Measurements from ENCODE around the gene LAMB4.

Gene LAMB4

GRCh38 chr7:108094346-108094745, 35.8 kb downstream of the LAMB4 start:
- no peak for DNase-seq (ENCODE audit: low read depth)
- no peak for TF ChIP-seq CTCF (IDR thresholded peaks at IDR 0.05; ENCODE audit: low read depth, low read length, missing control alignments)
- H3K4me3 ChIP-seq (ENCODE audit: low read depth, low read length) = no peak overlapping the region

- no peak for DNase-seq (ENCODE audit: low read depth)
- H3K4me3 ChIP-seq (ENCODE audit: low read depth, low read length) = no peak overlapping the region
- no peak for TF ChIP-seq CTCF (IDR thresholded peaks at IDR 0.05; ENCODE audit: low read depth, low read length, missing control alignments)
These were observed 36.3 kb downstream of the LAMB4 start for GRCh38 chr7:108093851-108094331.

GRCh38 chr7:108093341-108093740, 36.8 kb downstream of the LAMB4 start:
- no peak for TF ChIP-seq CTCF (IDR thresholded peaks at IDR 0.05; ENCODE audit: low read depth, low read length, missing control alignments)
- DNase-seq (ENCODE audit: low read depth) = no peak
- no peak overlapping the region for H3K4me3 ChIP-seq (ENCODE audit: low read depth, low read length)

- no peak overlapping the region for H3K4me3 ChIP-seq (ENCODE audit: low read depth, low read length)
- no peak for DNase-seq (ENCODE audit: low read depth)
- TF ChIP-seq CTCF (IDR thresholded peaks at IDR 0.05; ENCODE audit: low read depth, low read length, missing control alignments) = no peak
These were observed 38.7 kb downstream of the LAMB4 start for GRCh38 chr7:108091461-108091831.

- H3K4me3 ChIP-seq (ENCODE audit: low read depth, low read length) = no peak overlapping the region
- DNase-seq (ENCODE audit: low read depth) = no peak
- no peak for TF ChIP-seq CTCF (IDR thresholded peaks at IDR 0.05; ENCODE audit: low read depth, low read length, missing control alignments)
These were observed 39.2 kb downstream of the LAMB4 start for GRCh38 chr7:108090791-108091460.

GRCh38 chr7:108089381-108089780, 40.8 kb downstream of the LAMB4 start:
- no peak overlapping the region for H3K4me3 ChIP-seq (ENCODE audit: low read depth, low read length)
- TF ChIP-seq CTCF (IDR thresholded peaks at IDR 0.05; ENCODE audit: low read depth, low read length, missing control alignments) = no peak

GRCh38 chr7:108088729-108089128, 41.4 kb downstream of the LAMB4 start:
- no peak for TF ChIP-seq CTCF (IDR thresholded peaks at IDR 0.05; ENCODE audit: low read depth, low read length, missing control alignments)
- DNase-seq (ENCODE audit: low read depth) = no peak

More at GRCh38 chr7:108089381-108089780, 40.8 kb downstream of the LAMB4 start:
- no peak for DNase-seq (ENCODE audit: low read depth)

More at GRCh38 chr7:108088729-108089128, 41.4 kb downstream of the LAMB4 start:
- H3K4me3 ChIP-seq (ENCODE audit: low read depth, low read length) = no peak overlapping the region

All from GM12864 (cell line).